GM19438 (cell line): ENCODE measurements around the gene RAD9A.
"Not testable (repeated sequence)": the region's sequence is repeated elsewhere in the genome, so short reads cannot be mapped to it uniquely, and the experiment has no call there.

Experiments used
- ATAC-seq: cut with Tn5 transposase; IDR thresholded peaks from one replicate; pipeline ENCODE4 v1.9.1; 2021; ENCODE audit warnings: low read depth; ENCODE audit not compliant: unreplicated experiment

Gene RAD9A

GRCh38 chr11:67393990-67394389 lies 2.2 kb downstream of the RAD9A start:
- ATAC-seq, result no peak

GRCh38 chr11:67395555-67396258 lies 3.9 kb downstream of the RAD9A start:
- ATAC-seq, result no peak

- no peak for ATAC-seq
Measured at GRCh38 chr11:67396259-67396581, 4.4 kb downstream of the RAD9A start.

- no peak for ATAC-seq
Measured at GRCh38 chr11:67396587-67397389, 5.0 kb downstream of the RAD9A start.

GRCh38 chr11:67397536-67397935 lies 5.8 kb downstream of the RAD9A start:
- ATAC-seq, result no peak

GRCh38 chr11:67397986-67398660 lies 6.3 kb downstream of the RAD9A start:
- ATAC-seq, result no peak

- ATAC-seq, result no peak
Measured at GRCh38 chr11:67398661-67399563, 7.1 kb downstream of the RAD9A start.

GRCh38 chr11:67400251-67400941 lies 8.6 kb downstream of the RAD9A start:
- ATAC-seq, result no peak

GRCh38 chr11:67400942-67401494 lies 9.2 kb downstream of the RAD9A start:
- ATAC-seq, result peak; percentile 11

GRCh38 chr11:67401495-67402191 lies 9.9 kb downstream of the RAD9A start, which contains the start of gene PPP1CA:
TSS of gene PPP1CA (minus strand) at chr11:67401858. CDS start at chr11:67401782, 76 bp downstream.
- peak; percentile 55 for ATAC-seq

GRCh38 chr11:67402192-67402839 lies 10.5 kb downstream of the RAD9A start:
- not testable (repeated sequence) for ATAC-seq

- ATAC-seq, result not testable (repeated sequence)
Measured at GRCh38 chr11:67403085-67403484, 11.3 kb downstream of the RAD9A start.

- ATAC-seq, result no peak
Measured at GRCh38 chr11:67404515-67405195, 12.9 kb downstream of the RAD9A start.

GRCh38 chr11:67405196-67405567 lies 13.4 kb downstream of the RAD9A start:
- ATAC-seq, result no peak

GRCh38 chr11:67405688-67406339 lies 14.0 kb downstream of the RAD9A start:
- no peak for ATAC-seq

- ATAC-seq, result no peak
Measured at GRCh38 chr11:67406420-67406968, 14.7 kb downstream of the RAD9A start.
